ENCODE data around the gene PDE1C.

Gene PDE1C

DNA sequence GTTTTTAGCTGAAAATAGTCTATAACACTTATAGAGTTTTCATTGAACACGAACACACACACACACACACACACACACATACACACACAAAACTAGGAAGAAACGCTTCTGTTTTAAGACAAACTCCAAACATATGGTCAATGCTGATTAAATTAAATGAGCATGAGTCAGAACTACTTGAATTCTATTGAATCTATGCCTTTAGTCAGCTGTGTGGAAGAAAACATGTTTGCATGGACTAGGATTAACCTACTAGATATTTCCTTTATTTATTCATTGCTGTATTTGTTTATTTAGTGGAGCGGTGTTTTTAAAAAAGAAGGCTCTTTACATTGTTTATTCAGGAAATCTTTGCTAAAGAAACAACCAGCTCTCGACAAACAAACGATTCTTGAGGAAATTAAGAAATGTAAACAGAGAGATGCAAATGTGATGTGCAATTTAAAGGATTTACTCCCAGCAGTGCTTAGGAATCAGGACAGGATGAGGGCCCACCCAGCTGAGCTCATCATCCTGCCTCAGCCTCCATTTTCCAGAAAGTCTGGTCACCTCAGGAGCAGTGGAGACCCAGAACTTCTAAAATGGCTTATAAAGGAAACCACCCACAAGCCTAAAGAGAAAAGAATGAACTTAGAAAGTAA lies 83.2 kb downstream of the PDE1C start:
- DNase-seq, result no peak

DNA sequence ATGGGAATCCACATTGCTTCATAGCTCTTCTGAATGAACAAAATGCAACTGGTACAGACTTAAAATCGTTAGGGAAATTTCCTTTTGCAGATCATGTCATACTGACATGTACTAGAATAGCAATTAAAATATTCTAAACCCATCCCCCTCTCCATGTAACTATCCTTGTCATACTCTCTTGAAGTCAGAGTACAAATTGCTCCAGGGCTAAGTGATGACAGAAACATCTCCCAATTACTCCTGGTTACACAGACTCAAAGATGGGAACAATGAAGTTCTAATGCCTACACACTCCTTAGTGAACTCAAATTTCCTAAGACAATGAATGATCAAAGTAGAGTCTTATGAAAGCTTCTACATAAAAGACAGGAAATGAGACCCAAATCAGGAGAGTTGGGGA lies 87.2 kb downstream of the PDE1C start:
- no peak for DNase-seq

GRCh38 chr7:31981874-31982390 lies 88.3 kb downstream of the PDE1C start:
- no peak for DNase-seq

DNA sequence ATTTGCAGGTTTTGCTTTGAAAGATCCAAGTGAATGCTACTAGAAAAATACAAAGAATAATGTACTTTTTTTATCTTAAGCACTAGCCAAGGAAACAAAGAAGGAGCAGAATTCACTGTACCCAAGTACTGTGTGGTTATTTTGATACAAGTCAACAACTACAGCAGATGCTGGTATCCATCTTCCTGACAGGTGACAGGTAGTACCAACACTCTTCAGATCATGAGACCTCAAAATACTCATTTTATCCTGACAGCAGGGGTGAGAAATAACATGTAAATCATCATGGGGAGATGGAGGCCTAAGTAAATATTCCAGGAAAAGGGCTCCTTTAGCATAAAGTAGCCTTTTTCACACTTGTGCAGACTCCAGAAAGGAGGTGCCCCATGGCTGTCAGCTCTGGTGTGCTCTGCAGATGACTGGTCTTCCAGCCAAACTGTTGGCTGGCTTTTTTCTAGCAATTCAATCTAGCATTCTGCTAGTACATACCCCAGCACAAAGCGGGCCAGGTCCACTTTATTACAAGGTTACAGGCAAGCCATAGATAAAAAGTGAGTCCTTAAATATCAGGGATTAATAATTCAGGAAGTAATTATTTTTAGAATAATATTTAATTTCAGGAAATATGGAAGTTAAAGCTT lies 90.4 kb downstream of the PDE1C start:
- no peak for DNase-seq

GRCh38 chr7:31975546-31975945 lies 94.7 kb downstream of the PDE1C start:
- DNase-seq, result no peak

DNA sequence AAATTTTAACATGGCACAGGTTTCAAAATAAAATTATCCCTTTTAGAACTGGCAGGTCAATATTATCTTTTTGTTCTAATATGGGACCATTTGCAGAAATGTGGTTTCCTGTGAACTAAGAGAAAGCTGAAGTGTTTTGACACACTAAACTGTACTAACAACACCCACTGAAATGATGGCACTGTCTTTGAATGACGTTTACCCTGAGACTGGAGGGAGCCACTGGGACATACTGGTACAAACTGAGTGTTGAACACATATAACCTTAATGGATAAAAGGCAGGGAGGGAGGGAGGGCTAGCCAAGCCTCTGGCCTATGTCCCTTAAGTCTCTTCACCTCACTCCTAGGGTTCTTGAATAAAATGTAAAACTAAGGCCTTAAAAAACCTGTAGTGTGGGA lies 95.9 kb downstream of the PDE1C start:
- DNase-seq, result no peak

DNA sequence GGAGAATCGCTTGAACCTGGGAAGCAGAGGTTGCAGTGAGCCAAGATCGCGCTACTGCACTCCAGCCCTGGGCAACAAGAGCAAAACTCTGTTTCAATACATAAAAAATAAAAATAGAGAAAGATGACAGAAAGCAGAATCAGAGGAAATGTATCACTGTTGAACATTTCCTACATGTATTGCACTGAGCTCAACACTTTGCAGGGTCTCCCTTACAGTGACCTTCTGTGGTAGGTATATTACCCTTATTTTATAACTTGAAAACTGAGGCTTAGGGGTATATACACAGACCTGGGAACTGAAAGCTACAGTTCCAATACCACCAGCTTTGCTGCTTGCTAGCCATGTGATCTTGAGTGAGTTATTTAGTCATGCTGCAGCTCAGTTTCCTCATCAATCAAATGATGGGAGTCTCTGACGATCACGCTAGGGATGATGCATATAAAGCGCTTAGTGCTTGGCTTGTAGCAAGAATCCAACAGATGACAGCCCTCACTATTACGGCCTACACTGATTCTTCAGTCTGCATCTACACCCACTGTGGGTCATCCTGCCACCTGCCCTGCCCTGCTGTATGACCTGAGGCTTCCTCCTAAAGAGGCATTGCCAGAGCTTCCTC lies 99.0 kb downstream of the PDE1C start:
- DNase-seq, result no peak

- DNase-seq, result no peak
These were observed 99.7 kb downstream of the PDE1C start for GRCh38 chr7:31970501-31970900.

GRCh38 chr7:31963569-31964175 lies 106.5 kb downstream of the PDE1C start:
- DNase-seq, result no peak

DNA sequence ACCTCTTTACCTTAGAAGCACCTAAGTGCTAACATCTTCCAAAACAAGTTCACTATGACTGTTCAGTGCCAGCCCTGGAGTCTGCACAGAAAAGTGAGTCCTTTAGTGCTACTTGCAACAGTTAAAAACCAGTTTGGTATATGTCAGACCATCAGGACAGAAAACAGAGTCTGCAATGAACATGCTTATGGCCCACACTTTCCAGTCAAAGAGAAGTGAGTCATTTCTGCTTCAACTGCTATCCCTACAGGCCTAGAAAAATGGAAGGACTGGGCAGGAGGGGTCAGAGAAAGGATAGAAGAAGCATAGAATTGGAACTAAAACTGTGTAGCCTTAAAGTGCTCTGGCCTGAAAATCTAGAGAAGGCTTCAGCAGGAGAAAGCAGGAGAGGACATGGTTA lies 108.0 kb downstream of the PDE1C start:
- no peak for DNase-seq

DNA sequence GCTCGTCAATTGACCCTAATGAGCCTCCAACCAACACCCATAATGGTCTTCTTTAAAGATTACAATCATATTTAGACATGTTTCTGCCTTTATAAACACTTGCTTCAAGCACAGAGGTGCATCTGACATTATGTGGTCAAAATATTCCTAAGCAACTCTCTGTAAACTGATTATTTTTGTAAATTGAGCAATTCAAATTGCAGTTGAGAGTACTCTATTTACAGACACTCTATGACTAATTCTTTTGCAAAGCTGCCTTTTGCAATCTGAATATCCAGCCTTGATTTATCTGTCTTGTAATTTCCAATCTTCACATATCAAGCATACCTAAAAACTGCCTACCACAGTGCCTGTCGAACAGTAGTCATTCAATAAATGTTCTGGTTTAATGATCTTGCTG lies 112.0 kb downstream of the PDE1C start:
- no peak for DNase-seq

DNA sequence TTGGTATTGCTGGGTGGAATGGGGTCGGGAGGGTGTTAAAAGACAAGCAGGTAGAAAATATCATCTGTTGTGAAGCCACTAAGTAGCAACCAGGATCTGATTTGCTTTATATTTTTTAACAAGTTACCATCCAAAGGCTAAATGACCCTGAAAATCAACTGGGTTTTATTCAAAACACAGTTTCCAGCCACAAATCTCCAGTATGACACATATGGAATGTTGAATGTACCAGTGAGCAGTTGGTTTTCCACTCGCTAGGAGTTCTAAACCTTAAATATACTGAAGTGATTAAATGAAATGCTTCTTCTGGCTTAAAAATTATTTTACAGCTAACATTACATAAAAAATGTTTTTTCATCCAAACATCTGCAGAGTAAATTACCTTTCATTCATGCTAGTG lies 112.5 kb downstream of the PDE1C start:
- no peak for DNase-seq

DNA sequence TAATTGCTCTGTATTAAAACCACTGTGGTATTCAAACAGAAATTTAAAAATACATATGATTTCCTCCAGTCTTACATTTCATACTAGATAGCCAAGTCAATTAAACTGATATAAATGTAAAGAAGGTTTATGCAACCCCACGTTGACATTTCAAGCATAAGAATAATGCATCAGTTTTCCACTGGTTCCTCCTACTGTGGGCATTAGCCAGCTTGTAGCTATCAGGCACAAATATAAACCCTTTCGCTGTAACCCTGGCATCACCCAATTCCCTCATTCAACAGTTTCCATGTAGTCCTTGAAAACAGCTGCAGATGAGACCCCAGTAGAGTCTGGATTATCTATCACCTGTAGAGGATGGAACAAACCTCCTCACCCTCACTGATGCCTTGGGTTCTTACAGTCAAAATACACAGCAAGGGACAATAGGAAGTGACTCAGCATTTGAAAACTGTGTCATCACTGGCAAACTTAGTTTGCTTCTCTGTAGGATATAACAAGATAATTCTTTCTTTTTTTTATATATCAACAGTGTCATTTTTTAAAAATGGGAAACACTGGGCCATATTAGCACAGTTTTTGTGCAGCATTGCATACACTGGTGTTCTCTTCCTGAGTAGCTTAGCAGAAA lies 113.0 kb downstream of the PDE1C start:
- no peak for DNase-seq

DNA sequence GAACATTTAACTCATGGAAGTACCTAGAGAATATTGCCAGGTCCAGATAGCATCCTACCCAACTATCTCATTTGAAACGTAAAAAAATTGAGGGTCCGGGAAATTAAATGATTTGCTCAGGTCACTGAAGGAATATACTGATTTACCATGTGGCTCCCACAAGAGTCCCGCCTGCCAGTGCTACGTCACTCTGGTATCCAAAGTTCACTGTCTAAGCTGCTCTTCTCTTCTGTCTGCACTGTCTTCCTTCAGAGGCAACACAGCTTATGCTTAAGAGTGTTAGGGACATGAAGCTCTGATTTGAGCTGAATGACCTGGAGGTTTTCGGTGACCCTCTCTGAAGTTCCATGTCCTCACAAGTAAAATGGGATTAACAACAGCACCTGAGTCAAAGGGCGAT lies 114.6 kb downstream of the PDE1C start:
- no peak for DNase-seq

DNA sequence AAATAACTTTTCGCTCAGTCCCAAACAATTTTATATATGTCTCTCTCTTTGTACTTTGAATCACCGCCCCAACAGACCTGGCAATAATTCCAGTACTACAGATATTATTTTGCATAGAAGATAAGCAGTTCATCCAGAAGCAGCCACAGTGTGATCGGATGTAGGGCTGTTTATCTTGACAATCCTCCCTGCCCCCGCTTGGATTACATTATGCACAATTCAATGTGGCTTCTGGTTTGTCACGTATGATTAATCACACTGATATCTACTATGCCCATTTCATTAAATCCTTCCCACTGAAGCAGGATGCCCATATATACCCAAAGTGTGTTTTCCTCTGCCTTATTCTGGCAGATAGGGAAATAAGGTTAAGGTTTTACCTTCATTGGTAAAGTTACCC lies 115.2 kb downstream of the PDE1C start:
- no peak for DNase-seq

DNA sequence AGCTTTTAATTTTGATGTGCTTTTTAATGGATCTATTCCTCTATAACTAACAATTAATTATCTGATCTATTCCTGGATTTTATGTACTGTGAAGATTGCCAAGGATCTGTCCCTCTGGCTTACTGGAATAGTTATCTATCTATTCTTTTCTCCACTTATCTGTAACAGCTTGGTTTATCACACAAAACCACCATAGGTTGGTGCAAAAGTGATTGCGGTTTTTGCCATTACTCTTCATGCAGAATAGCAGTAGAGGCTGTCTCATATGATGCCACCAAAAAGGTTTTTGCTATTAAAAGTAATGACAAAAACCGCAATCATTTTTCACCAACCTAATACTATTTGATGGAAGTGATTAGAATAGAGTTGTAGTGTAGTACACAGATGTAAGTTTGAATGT lies 115.7 kb downstream of the PDE1C start:
- DNase-seq, result no peak

DNA sequence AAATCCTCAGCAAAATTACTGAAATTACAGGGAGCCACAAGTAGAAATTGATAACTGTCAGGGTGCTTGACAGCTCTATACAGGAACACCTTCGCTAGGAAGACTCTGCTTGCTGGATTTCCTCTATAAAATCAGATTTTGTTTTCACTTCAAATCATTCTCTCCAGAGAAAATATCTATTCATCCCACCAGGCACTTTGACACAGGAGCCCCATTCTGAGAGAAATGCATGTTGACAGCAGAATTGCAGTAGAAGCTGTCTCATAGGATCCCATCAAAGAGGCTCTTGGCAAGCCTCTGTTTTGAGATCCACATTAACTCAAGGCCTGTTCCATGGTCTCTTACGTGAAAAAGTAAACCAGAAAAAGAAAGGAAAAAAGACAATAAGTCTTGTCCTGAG lies 116.8 kb downstream of the PDE1C start:
- DNase-seq, result no peak

GRCh38 chr7:31950091-31950755 lies 120.0 kb downstream of the PDE1C start:
- DNase-seq, result no peak

GRCh38 chr7:31948029-31948428 lies 122.2 kb downstream of the PDE1C start:
- no peak for DNase-seq

GRCh38 chr7:31940167-31940566 lies 130.0 kb downstream of the PDE1C start:
- DNase-seq, result no peak

DNA sequence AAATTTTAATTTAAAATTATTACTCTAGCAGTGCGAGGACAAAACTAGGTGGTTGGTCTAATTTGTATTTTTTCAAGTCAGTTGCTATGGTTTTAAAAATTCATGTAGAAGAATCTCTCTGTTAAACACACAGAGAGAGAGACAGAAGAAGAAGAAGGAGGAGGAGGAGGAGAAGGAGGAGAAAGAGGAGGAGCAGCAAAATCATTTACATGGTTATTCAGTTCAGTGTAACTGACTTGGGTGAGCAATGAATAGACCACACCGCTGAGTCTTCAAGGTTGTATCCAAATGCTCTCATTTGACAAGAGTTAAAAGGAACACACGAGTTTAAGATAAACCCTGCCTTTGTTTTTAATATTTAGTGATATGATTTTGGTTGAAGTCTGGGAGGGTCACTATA lies 131.1 kb downstream of the PDE1C start:
- no peak for DNase-seq

DNA sequence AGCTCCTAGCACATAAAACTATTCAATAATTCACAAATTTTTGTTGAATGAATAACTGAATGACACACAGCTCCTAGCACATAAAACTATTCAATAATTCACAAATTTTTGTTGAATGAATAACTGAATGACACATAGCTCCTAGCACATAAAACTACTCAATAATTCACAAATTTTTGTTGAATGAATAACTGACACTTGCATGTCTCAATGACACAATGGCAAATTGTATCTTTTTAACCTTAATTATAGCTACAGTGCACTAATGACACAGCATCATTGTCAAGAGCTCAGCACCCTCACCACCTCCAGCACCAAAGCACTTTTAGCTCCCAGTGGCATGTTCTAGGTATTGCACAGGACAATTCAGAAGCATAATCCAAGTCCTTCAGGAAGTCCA lies 131.6 kb downstream of the PDE1C start:
- no peak for DNase-seq

GRCh38 chr7:31937982-31938381 lies 132.2 kb downstream of the PDE1C start:
- DNase-seq, result no peak
